HG03066 (cell line): Measurements from ENCODE around the gene FSCN2.
"Not testable (repeated sequence)": the region's sequence is repeated elsewhere in the genome, so short reads cannot be mapped to it uniquely, and the experiment has no call there.

Source experiments
- ATAC-seq: cut with Tn5 transposase; IDR thresholded peaks from one replicate; pipeline ENCODE4 v1.9.1; 2021; ENCODE audit warnings: low read depth; ENCODE audit not compliant: unreplicated experiment

FSCN2 gene

GRCh38 chr17:81524039-81524864 lies 3.9 kb upstream of the FSCN2 start:
- ATAC-seq, result no peak

GRCh38 chr17:81524865-81525159 lies 3.4 kb upstream of the FSCN2 start:
- no peak for ATAC-seq

GRCh38 chr17:81526662-81527571 lies 1.3 kb upstream of the FSCN2 start:
- no peak for ATAC-seq

GRCh38 chr17:81528384-81528650 lies 140 bp downstream of the FSCN2 start:
- ATAC-seq, result no peak

GRCh38 chr17:81528651-81529436 lies 667 bp downstream of the FSCN2 start:
- no peak for ATAC-seq

GRCh38 chr17:81529437-81529803 lies 1.2 kb downstream of the FSCN2 start:
- ATAC-seq, result no peak

GRCh38 chr17:81531013-81531412 lies 2.8 kb downstream of the FSCN2 start:
- ATAC-seq, result not testable (repeated sequence)

- ATAC-seq, result not testable (repeated sequence)
Measured at GRCh38 chr17:81531998-81532404, 3.8 kb downstream of the FSCN2 start.

GRCh38 chr17:81532490-81533287 lies 4.5 kb downstream of the FSCN2 start:
- ATAC-seq, result no peak

- no peak for ATAC-seq
Measured at GRCh38 chr17:81533339-81534141, 5.4 kb downstream of the FSCN2 start.

GRCh38 chr17:81534157-81535006 lies 6.2 kb downstream of the FSCN2 start:
- ATAC-seq, result no peak

GRCh38 chr17:81535007-81535328 lies 6.8 kb downstream of the FSCN2 start:
- ATAC-seq, result no peak

- ATAC-seq, result no peak
Measured at GRCh38 chr17:81535480-81536298, 7.5 kb downstream of the FSCN2 start.

- no peak for ATAC-seq
Measured at GRCh38 chr17:81536299-81537290, 8.4 kb downstream of the FSCN2 start.

GRCh38 chr17:81537343-81537855 lies 9.2 kb downstream of the FSCN2 start:
- ATAC-seq, result no peak

GRCh38 chr17:81537856-81538555 lies 9.8 kb downstream of the FSCN2 start:
- no peak for ATAC-seq
